Measurements from ENCODE around the gene HSPA1B. TPM values are rescaled to one million over a fixed set of nuclear protein-coding genes. Genes with fewer than 3 reads are reported as not detected.

HSPA1B gene
- total and polyA plus RNA-seq, 12 donors = 16.9 to 258 (median 153) TPM

DNA sequence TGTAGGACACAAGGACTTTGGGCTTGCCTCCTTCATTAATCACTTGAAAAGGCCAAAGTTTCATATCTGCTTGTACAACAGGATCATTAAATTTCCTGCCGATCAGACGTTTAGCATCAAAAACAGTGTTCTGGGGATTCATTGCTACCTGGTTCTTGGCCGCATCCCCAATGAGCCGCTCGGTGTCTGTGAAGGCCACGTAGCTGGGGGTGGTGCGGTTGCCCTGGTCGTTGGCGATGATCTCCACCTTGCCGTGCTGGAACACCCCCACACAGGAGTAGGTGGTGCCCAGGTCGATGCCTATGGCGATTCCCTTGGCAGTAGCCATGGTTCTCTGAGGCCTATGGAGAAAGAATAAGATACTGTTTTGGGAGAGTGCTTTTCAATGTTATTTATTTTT is 15.9 kb upstream of the HSPA1B start:
- Histone ChIP-seq H3K36me3 (no peaks in the 10 kb centered on the region), H3K9me3 (no peaks in the 10 kb centered on the region), H3K27ac (no peak overlapping the region), H3K4me1 (peaks cover 5 to 28% (median 16%) of the 10 kb centered on the region in 9 donors), H3K4me3 (no peak overlapping the region), H3K27me3 (no peaks in the 10 kb centered on the region)
- WGBS, 2 donors = 94% methylated on average over 12 of the region's 12 CpGs
- ATAC-seq = no peak
- DNase-seq = no peak
- intact Hi-C loops (cut with DNase I) = loop anchor here in 1 of 10 donors (5.0 kb wide), 1 partner anchor 74 kb away; the partner anchor contains the start of gene CLIC1
- no peak for TF ChIP-seq CTCF (IDR thresholded peaks at IDR 0.05)

DNA sequence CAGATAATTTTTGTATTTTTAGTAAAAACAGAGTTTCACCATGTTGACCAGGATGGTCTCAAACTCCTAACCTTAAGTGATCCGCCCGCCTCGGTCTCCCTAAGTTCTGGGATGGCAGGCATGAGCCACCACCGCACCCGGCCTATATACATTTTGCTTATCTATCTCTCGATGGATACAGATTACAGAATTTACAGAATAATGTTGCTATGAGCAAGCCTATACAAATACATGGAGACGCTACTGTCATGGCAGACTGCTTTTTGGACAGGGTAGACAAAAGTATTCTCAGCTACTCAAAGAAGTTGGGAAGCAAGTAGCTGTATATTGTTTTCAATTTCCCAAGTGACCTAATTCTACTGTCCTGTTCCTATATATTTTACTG is 14.1 kb upstream of the HSPA1B start:
- Histone ChIP-seq H3K27ac (peak overlapping the region; percentile 95 to 100 (median 99)), H3K36me3 (no peaks in the 10 kb centered on the region), H3K4me3 (peak overlapping the region in 6 of 10 donors; percentile 58 to 71 (median 70)), H3K27me3 (no peaks in the 10 kb centered on the region), H3K4me1 (peaks cover 5 to 27% (median 16%) of the 10 kb centered on the region in 9 donors), H3K9me3 (no peaks in the 10 kb centered on the region)
- DNase-seq (no peak), ATAC-seq (no peak)
- TF ChIP-seq CTCF (IDR thresholded peaks at IDR 0.05) = no peak
- intact Hi-C loops (cut with DNase I) = loop anchor here in 1 of 10 donors (5.0 kb wide), 1 partner anchor 76 kb away; the partner anchor contains the start of gene CLIC1
- 95 to 96% methylated on average over 7 of the region's 7 CpGs for WGBS, 2 donors

- Histone ChIP-seq H3K9me3 (no peaks in the 10 kb centered on the region), H3K36me3 (no peaks in the 10 kb centered on the region), H3K4me1 (peaks cover 7 to 38% (median 26%) of the 10 kb centered on the region in 9 donors), H3K4me3 (peak overlapping the region; percentile 52 to 71 (median 64)), H3K27me3 (no peaks in the 10 kb centered on the region), H3K27ac (peak overlapping the region; percentile 95 to 100 (median 99))
- WGBS, 2 donors = 0 to 1% methylated on average over 13 of the region's 13 CpGs
- intact Hi-C loops (cut with DNase I) = loop anchor here in 1 of 10 donors (5.0 kb wide), 1 partner anchor 77 kb away; the partner anchor contains the start of gene CLIC1
- no peak for TF ChIP-seq CTCF (IDR thresholded peaks at IDR 0.05)
- peak; percentile 93 to 98 for DNase-seq
- ATAC-seq = peak; percentile 79 to 89 (median 88)
These were observed 12.9 kb upstream of the HSPA1B start for GRCh38 chr6:31814677-31815024.

DNA sequence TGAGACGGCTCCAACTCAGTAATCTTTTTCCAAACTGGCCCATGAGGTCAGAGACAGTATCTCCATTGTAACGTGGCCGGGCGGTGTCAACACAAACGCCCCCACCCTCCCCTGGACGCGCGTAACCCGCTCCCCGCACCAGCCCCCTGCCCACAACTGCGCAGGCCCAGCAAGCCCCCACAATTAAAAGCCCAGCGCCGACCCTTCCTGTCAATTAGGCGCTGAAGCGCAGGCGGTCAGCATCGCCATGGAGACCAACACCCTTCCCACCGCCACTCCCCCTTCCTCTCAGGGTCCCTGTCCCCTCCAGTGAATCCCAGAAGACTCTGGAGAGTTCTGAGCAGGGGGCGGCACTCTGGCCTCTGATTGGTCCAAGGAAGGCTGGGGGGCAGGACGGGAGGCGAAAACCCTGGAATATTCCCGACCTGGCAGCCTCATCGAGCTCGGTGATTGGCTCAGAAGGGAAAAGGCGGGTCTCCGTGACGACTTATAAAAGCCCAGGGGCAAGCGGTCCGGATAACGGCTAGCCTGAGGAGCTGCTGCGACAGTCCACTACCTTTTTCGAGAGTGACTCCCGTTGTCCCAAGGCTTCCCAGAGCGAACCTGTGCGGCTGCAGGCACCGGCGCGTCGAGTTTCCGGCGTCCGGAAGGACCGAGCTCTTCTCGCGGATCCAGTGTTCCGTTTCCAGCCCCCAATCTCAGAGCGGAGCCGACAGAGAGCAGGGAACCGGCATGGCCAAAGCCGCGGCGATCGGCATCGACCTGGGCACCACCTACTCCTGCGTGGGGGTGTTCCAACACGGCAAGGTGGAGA is 12.3 kb upstream of the HSPA1B start, which contains the start of the genes HSPA1A and HSPA1L:
Gene HSPA1A (plus strand): TSS at position 519 of the 814 bp plus-strand sequence. CDS start 214 bp downstream, at position 733.
Gene HSPA1L (minus strand): TSS at position 259 of the 814 bp plus-strand sequence. CDS start 3,311 bp downstream, outside the sequence.
- Histone ChIP-seq H3K27me3 (no peaks in the 10 kb centered on the region), H3K27ac (peak within 1 kb of the TSS; percentile 95 to 100 (median 99)), H3K36me3 (no peaks in the 10 kb centered on the region), H3K4me1 (peaks cover 7 to 43% (median 30%) of the 10 kb centered on the region in 9 donors), H3K9me3 (no peaks in the 10 kb centered on the region), H3K4me3 (peak within 1 kb of the TSS; percentile 52 to 71 (median 64))
- intact Hi-C loops (cut with DNase I) = no loop called here
- no peak for TF ChIP-seq CTCF (IDR thresholded peaks at IDR 0.05)
- ATAC-seq (peak; percentile 84 to 94 (median 90)), DNase-seq (peak; percentile 92 to 98)
- 1 to 2% methylated on average over 55 to 56 of the region's 56 CpGs for WGBS, 2 donors
